ENCODE results near the gene ADSS2.
"Not testable (repeated sequence)": the region's sequence is repeated elsewhere in the genome, so short reads cannot be mapped to it uniquely, and the experiment has no call there.

ADSS2 gene

GRCh38 chr1:244451539-244451950 is at the start of gene ADSS2:
TSS of gene ADSS2 (minus strand) at chr1:244451909. CDS start at chr1:244451817, 92 bp downstream.
- Mint-ChIP-seq H3K4me3 (peak within 1 kb of the TSS; percentile 93), H3K27me3 (no peaks in the 10 kb centered on the region), H3K9me3 (no peaks in the 10 kb centered on the region), H3K36me3 (ENCODE audit: low read depth) (peaks cover 48% of the 10 kb centered on the region), H3K27ac (peak within 1 kb of the TSS; percentile 96), H3K4me1 (ENCODE audit: low read depth) (peaks cover 53% of the 10 kb centered on the region)
- DNase-seq: no peak

- not testable (repeated sequence) for H3K4me3 Mint-ChIP-seq; H3K9me3 Mint-ChIP-seq; H3K4me1 Mint-ChIP-seq (ENCODE audit: low read depth); H3K27ac Mint-ChIP-seq; DNase-seq; H3K27me3 Mint-ChIP-seq; H3K36me3 Mint-ChIP-seq (ENCODE audit: low read depth)
Measured at GRCh38 chr1:244500515-244500914, 48.8 kb upstream of the ADSS2 start.

GRCh38 chr1:244499484-244499883 is 47.8 kb upstream of the ADSS2 start:
- H3K36me3 Mint-ChIP-seq (ENCODE audit: low read depth); H3K9me3 Mint-ChIP-seq; H3K4me1 Mint-ChIP-seq (ENCODE audit: low read depth); H3K27ac Mint-ChIP-seq; H3K4me3 Mint-ChIP-seq; H3K27me3 Mint-ChIP-seq; DNase-seq: not testable (repeated sequence)

- Mint-ChIP-seq H3K4me1 (ENCODE audit: low read depth) (no peaks in the 10 kb centered on the region), H3K27me3 (no peaks in the 10 kb centered on the region), H3K27ac (no peak overlapping the region), H3K9me3 (no peaks in the 10 kb centered on the region), H3K4me3 (no peak overlapping the region), H3K36me3 (ENCODE audit: low read depth) (no peaks in the 10 kb centered on the region)
- DNase-seq: no peak
Measured at GRCh38 chr1:244497805-244498204, 46.1 kb upstream of the ADSS2 start.

GRCh38 chr1:244496186-244496585 is 44.5 kb upstream of the ADSS2 start:
- no peak overlapping the region for H3K27ac Mint-ChIP-seq
- no peak overlapping the region for H3K4me3 Mint-ChIP-seq
- H3K9me3 Mint-ChIP-seq: no peaks in the 10 kb centered on the region
- no peaks in the 10 kb centered on the region for H3K4me1 Mint-ChIP-seq (ENCODE audit: low read depth)
- no peak for DNase-seq
- H3K36me3 Mint-ChIP-seq (ENCODE audit: low read depth): no peaks in the 10 kb centered on the region
- no peaks in the 10 kb centered on the region for H3K27me3 Mint-ChIP-seq

- Mint-ChIP-seq H3K9me3 (no peaks in the 10 kb centered on the region), H3K4me1 (ENCODE audit: low read depth) (no peaks in the 10 kb centered on the region), H3K27ac (no peak overlapping the region), H3K27me3 (no peaks in the 10 kb centered on the region), H3K36me3 (ENCODE audit: low read depth) (no peaks in the 10 kb centered on the region), H3K4me3 (no peak overlapping the region)
- no peak for DNase-seq
Measured at GRCh38 chr1:244494653-244495052, 42.9 kb upstream of the ADSS2 start.

- H3K9me3 Mint-ChIP-seq; H3K4me3 Mint-ChIP-seq; H3K4me1 Mint-ChIP-seq (ENCODE audit: low read depth); H3K27ac Mint-ChIP-seq; H3K27me3 Mint-ChIP-seq; DNase-seq; H3K36me3 Mint-ChIP-seq (ENCODE audit: low read depth): not testable (repeated sequence)
Measured at GRCh38 chr1:244484971-244485370, 33.3 kb upstream of the ADSS2 start.

- DNase-seq: no peak
Measured at GRCh38 chr1:244473059-244473605, 21.4 kb upstream of the ADSS2 start.

GRCh38 chr1:244466724-244467123 is 15.0 kb upstream of the ADSS2 start:
- DNase-seq: no peak
- H3K36me3 Mint-ChIP-seq (ENCODE audit: low read depth): no peaks in the 10 kb centered on the region
- H3K9me3 Mint-ChIP-seq: no peaks in the 10 kb centered on the region

More at GRCh38 chr1:244473059-244473605, 21.4 kb upstream of the ADSS2 start:
- Mint-ChIP-seq H3K4me3 (no peak overlapping the region), H3K27me3 (no peaks in the 10 kb centered on the region), H3K36me3 (ENCODE audit: low read depth) (no peaks in the 10 kb centered on the region), H3K4me1 (ENCODE audit: low read depth) (no peaks in the 10 kb centered on the region), H3K27ac (no peak overlapping the region), H3K9me3 (peaks cover 5% of the 10 kb centered on the region)

GRCh38 chr1:244461245-244462071 is 9.7 kb upstream of the ADSS2 start, which contains the start of gene CATSPERE:
TSS of gene CATSPERE (plus strand) at chr1:244461273. CDS start at chr1:244461430, 157 bp downstream.
- Mint-ChIP-seq H3K27ac (peak within 1 kb of the TSS; percentile 96), H3K4me3 (peak within 1 kb of the TSS; percentile 81), H3K9me3 (peaks cover 11% of the 10 kb centered on the region), H3K27me3 (no peaks in the 10 kb centered on the region), H3K36me3 (ENCODE audit: low read depth) (peaks cover 19% of the 10 kb centered on the region), H3K4me1 (ENCODE audit: low read depth) (peaks cover 19% of the 10 kb centered on the region)
- peak; percentile 88 for DNase-seq

More at GRCh38 chr1:244466724-244467123, 15.0 kb upstream of the ADSS2 start:
- peaks cover 2% of the 10 kb centered on the region for H3K4me1 Mint-ChIP-seq (ENCODE audit: low read depth)
- no peak overlapping the region for H3K4me3 Mint-ChIP-seq
- H3K27ac Mint-ChIP-seq: no peak overlapping the region
- no peaks in the 10 kb centered on the region for H3K27me3 Mint-ChIP-seq

GRCh38 chr1:244460197-244460596 is 8.5 kb upstream of the ADSS2 start:
- H3K27me3 Mint-ChIP-seq: no peaks in the 10 kb centered on the region
- H3K4me1 Mint-ChIP-seq (ENCODE audit: low read depth): peaks cover 19% of the 10 kb centered on the region
- H3K4me3 Mint-ChIP-seq: peak overlapping the region; percentile 45
- H3K36me3 Mint-ChIP-seq (ENCODE audit: low read depth): peaks cover 19% of the 10 kb centered on the region
- peaks cover 11% of the 10 kb centered on the region for H3K9me3 Mint-ChIP-seq
- DNase-seq: peak; percentile 46
- peak overlapping the region; percentile 47 for H3K27ac Mint-ChIP-seq

GRCh38 chr1:244458781-244459180 is 7.1 kb upstream of the ADSS2 start:
- Mint-ChIP-seq H3K27ac (no peak overlapping the region), H3K4me3 (no peak overlapping the region), H3K27me3 (no peaks in the 10 kb centered on the region), H3K9me3 (peaks cover 11% of the 10 kb centered on the region), H3K4me1 (ENCODE audit: low read depth) (peaks cover 22% of the 10 kb centered on the region), H3K36me3 (ENCODE audit: low read depth) (peaks cover 19% of the 10 kb centered on the region)
- no peak for DNase-seq

GRCh38 chr1:244456586-244456985 is 4.9 kb upstream of the ADSS2 start:
- Mint-ChIP-seq H3K27ac (no peak overlapping the region), H3K4me3 (no peak overlapping the region), H3K4me1 (ENCODE audit: low read depth) (peaks cover 32% of the 10 kb centered on the region), H3K27me3 (no peaks in the 10 kb centered on the region), H3K9me3 (peaks cover 11% of the 10 kb centered on the region), H3K36me3 (ENCODE audit: low read depth) (peaks cover 19% of the 10 kb centered on the region)
- no peak for DNase-seq

- peaks cover 25% of the 10 kb centered on the region for H3K36me3 Mint-ChIP-seq (ENCODE audit: low read depth)
- no peak overlapping the region for H3K27ac Mint-ChIP-seq
- H3K27me3 Mint-ChIP-seq: no peaks in the 10 kb centered on the region
- peaks cover 31% of the 10 kb centered on the region for H3K4me1 Mint-ChIP-seq (ENCODE audit: low read depth)
- no peak overlapping the region for H3K4me3 Mint-ChIP-seq
- peaks cover 2% of the 10 kb centered on the region for H3K9me3 Mint-ChIP-seq
- no peak for DNase-seq
Measured at GRCh38 chr1:244454412-244454811, 2.7 kb upstream of the ADSS2 start.
